H1 (cell line): Measurements from ENCODE around the gene ERGIC3. TPM values are rescaled to one million over a fixed set of nuclear protein-coding genes. Genes with fewer than 3 reads are reported as not detected.

Experiments
- CTCF ChIA-PET: fragments of 300-600 bp; sonication (Branson Sonifier 250); formaldehyde crosslinking; loops from one replicate; lab custom pipeline; 2021; ENCODE audit not compliant: partially characterized antibody; lab: Charles Lee
- POLR2A ChIA-PET: fragments of 300-600 bp; sonication (Branson Sonifier 250); formaldehyde crosslinking; loops from one replicate; lab custom pipeline; 2021; ENCODE audit warnings: inconsistent platforms; ENCODE audit not compliant: partially characterized antibody; lab: Charles Lee
- DNase-seq, 2 experiments: peaks; one replicate each; pipeline versions ENCODE4 v3.0.0 to v3.0.0-alpha.2; 2010 to 2022; ENCODE audit warnings: low spot score in 2 of 2, low read depth in 1 of 2, mixed read lengths in 1 of 2
- FAIRE-seq: peaks from 2 replicates; lab custom pipeline; 2011; peaks lifted over from hg19 to GRCh38; lab: Jason Lieb, UNC
- H2AFZ ChIP-seq: 2 replicates; pipeline ENCODE4 v1.8.1; 2012; ENCODE audit warnings: low read length, inconsistent platforms
- H2AK5ac ChIP-seq: 2 replicates; pipeline ENCODE4 v1.6.1; 2013; ENCODE audit warnings: low read depth, low read length
- H2BK120ac ChIP-seq: replicated peaks from 2 replicates; pipeline ENCODE3; 2013; ENCODE audit warnings: low read depth, low read length, inconsistent platforms
- H2BK12ac ChIP-seq: 2 replicates; pipeline ENCODE4 v1.6.1; 2013; ENCODE audit warnings: low read depth, low read length
- H2BK15ac ChIP-seq: 2 replicates; pipeline ENCODE4 v1.6.1; 2013; ENCODE audit warnings: low read length
- H2BK20ac ChIP-seq: 2 replicates; pipeline ENCODE4 v1.6.1; 2013; ENCODE audit warnings: low read length
- H2BK5ac ChIP-seq: 2 replicates; pipeline ENCODE4 v1.6.1; 2013; ENCODE audit warnings: low read depth, low read length
- H3K14ac ChIP-seq: 2 replicates; pipeline ENCODE4 v1.6.1; 2013; ENCODE audit warnings: inconsistent platforms; ENCODE audit not compliant: insufficient read length
- H3K18ac ChIP-seq: 2 replicates; pipeline ENCODE4 v1.6.1; 2013; ENCODE audit warnings: low read length; ENCODE audit errors: extremely low read depth
- H3K23ac ChIP-seq: 2 replicates; pipeline ENCODE4 v1.6.1; 2013; ENCODE audit warnings: inconsistent platforms; ENCODE audit not compliant: insufficient read length
- H3K23me2 ChIP-seq: 2 replicates; pipeline ENCODE4 v1.6.1; 2013; ENCODE audit warnings: low read depth, low read length
- H3K27ac ChIP-seq: 2 replicates; pipeline ENCODE4 v1.6.1; 2011; ENCODE audit warnings: low read depth, low read length, inconsistent platforms
- H3K27me3 ChIP-seq, 4 experiments: replicated peaks in 1 of 4; 1 replicate in 1 of 4; 2 replicates in 3 of 4; pipeline versions ENCODE4 v1.6.1 to v1.8.1; 2011 to 2013; ENCODE audit warnings: low read length in 3 of 4, mild to moderate bottlenecking in 3 of 4, inconsistent platforms in 2 of 4, mixed read lengths in 2 of 4, moderate library complexity in 1 of 4; ENCODE audit not compliant: control insufficient read depth in 3 of 4, insufficient read depth in 3 of 4; ENCODE audit errors: extremely low read depth in 1 of 4
- H3K36me3 ChIP-seq, 4 experiments: 2 replicates each; pipeline versions ENCODE4 v1.6.1 to v1.8.1; 2011 to 2013; ENCODE audit warnings: mild to moderate bottlenecking in 4 of 4, low read length in 3 of 4, moderate library complexity in 2 of 4, control low read depth in 1 of 4, inconsistent platforms in 1 of 4; ENCODE audit not compliant: insufficient read depth in 4 of 4, control insufficient read depth in 2 of 4
- H3K4ac ChIP-seq: replicated peaks from 2 replicates; pipeline ENCODE3; 2013; ENCODE audit warnings: low read length, low read depth, mixed read lengths, inconsistent platforms; ENCODE audit not compliant: insufficient read length
- H3K4me1 ChIP-seq, 4 experiments: replicated peaks in 1 of 4; 1 replicate in 1 of 4; 2 replicates in 3 of 4; pipeline versions ENCODE4 v1.6.1 to v1.8.1; 2011 to 2013; ENCODE audit warnings: low read length in 3 of 4, inconsistent platforms in 2 of 4, mixed read lengths in 1 of 4; ENCODE audit not compliant: insufficient read depth in 4 of 4, control insufficient read depth in 3 of 4
- H3K4me2 ChIP-seq, 2 experiments: 2 replicates each; pipeline versions ENCODE4 v1.6.1 to v1.8.1; 2011 to 2013; ENCODE audit warnings: low read depth in 2 of 2, low read length in 2 of 2, control low read depth in 1 of 2, inconsistent platforms in 1 of 2, mild to moderate bottlenecking in 1 of 2; ENCODE audit not compliant: insufficient read depth in 1 of 2
- H3K4me3 ChIP-seq, 4 experiments: fragments of 200-600, 300-600 bp in 1 of 4; sonication (generic), shearing (Covaris generic), sonication (Bioruptor Twin) in 1 of 4; 2 replicates each; pipeline versions ENCODE4 v1.5.1 to v1.8.1; 2011 to 2016; ENCODE audit warnings: low read length in 4 of 4, low read depth in 3 of 4, control low read depth in 2 of 4, inconsistent platforms in 2 of 4, mild to moderate bottlenecking in 2 of 4, mixed read lengths in 1 of 4, moderate library complexity in 1 of 4; ENCODE audit not compliant: insufficient read depth in 2 of 4; ENCODE audit errors: extremely low read depth in 1 of 4
- H3K56ac ChIP-seq: replicated peaks from 2 replicates; pipeline ENCODE3; 2013; ENCODE audit warnings: low read depth, mild to moderate bottlenecking, mixed read lengths, low read length, inconsistent platforms; ENCODE audit not compliant: insufficient read length
- H3K79me1 ChIP-seq: 2 replicates; pipeline ENCODE4 v1.6.1; 2013; ENCODE audit warnings: low read depth, low read length, control low read depth
- H3K79me2 ChIP-seq, 2 experiments: 2 replicates each; pipeline versions ENCODE4 v1.6.1 to v1.8.1; 2012 to 2013; ENCODE audit warnings: low read length in 2 of 2, mild to moderate bottlenecking in 2 of 2, inconsistent platforms in 1 of 2; ENCODE audit not compliant: insufficient read depth in 2 of 2, control insufficient read depth in 1 of 2
- H3K9ac ChIP-seq, 4 experiments: replicated peaks in 1 of 4; 1 replicate in 1 of 4; 2 replicates in 3 of 4; pipeline versions ENCODE4 v1.6.1 to v1.8.1; 2011 to 2013; ENCODE audit warnings: low read depth in 3 of 4, low read length in 3 of 4, control low read depth in 2 of 4, mild to moderate bottlenecking in 2 of 4, moderate library complexity in 2 of 4, inconsistent platforms in 1 of 4; ENCODE audit errors: extremely low read depth in 1 of 4
- H3K9me3 ChIP-seq, 2 experiments: 2 replicates each; pipeline versions ENCODE4 v1.6.1 to v1.8.1; 2012 to 2013; ENCODE audit warnings: mild to moderate bottlenecking in 2 of 2, moderate library complexity in 2 of 2, control low read depth in 1 of 2, inconsistent platforms in 1 of 2, low read depth in 1 of 2, low read length in 1 of 2, mixed read lengths in 1 of 2; ENCODE audit not compliant: insufficient read depth in 2 of 2
- H4K20me1 ChIP-seq, 2 experiments: replicated peaks in 1 of 2; 2 replicates each; pipeline versions ENCODE3 to v1.8.1; 2011 to 2013; ENCODE audit warnings: inconsistent platforms in 2 of 2, low read length in 2 of 2, mild to moderate bottlenecking in 1 of 2; ENCODE audit not compliant: insufficient read depth in 2 of 2, control insufficient read depth in 1 of 2
- H4K5ac ChIP-seq: 2 replicates; pipeline ENCODE4 v1.6.1; 2013; ENCODE audit warnings: low read length, low read depth, mixed read lengths, inconsistent platforms; ENCODE audit not compliant: insufficient read length
- H4K8ac ChIP-seq: 2 replicates; pipeline ENCODE4 v1.8.0; 2013; ENCODE audit warnings: mild to moderate bottlenecking, moderate library complexity, low read length, inconsistent platforms; ENCODE audit not compliant: insufficient read depth; ENCODE audit errors: extremely low read depth
- H4K91ac ChIP-seq: replicated peaks from 2 replicates; pipeline ENCODE3; 2013; ENCODE audit warnings: low read length, mixed read lengths, inconsistent platforms; ENCODE audit not compliant: insufficient read length
- FOSL1 ChIP-seq: IDR thresholded peaks from 2 replicates; pipeline ENCODE4 v1.6.1; 2011; ENCODE audit warnings: mild to moderate bottlenecking, low read depth, low read length, moderate library complexity; ENCODE audit not compliant: insufficient read depth
- JUN ChIP-seq: IDR thresholded peaks from 2 replicates; pipeline ENCODE4 v1.6.1; 2011; ENCODE audit warnings: low read depth, mild to moderate bottlenecking, improper control_type of control experiment, low read length
- MAFK ChIP-seq: IDR thresholded peaks from 2 replicates; pipeline ENCODE4 v1.6.1; 2012; ENCODE audit warnings: low read depth, mild to moderate bottlenecking, improper control_type of control experiment, low read length
- SAP30 ChIP-seq: fragments of 300-600 bp; sonication (generic); IDR thresholded peaks from 2 replicates; pipeline ENCODE4 v1.7.1; 2012; ENCODE audit warnings: low read length, moderate library complexity, mild to moderate bottlenecking, inconsistent platforms; ENCODE audit not compliant: insufficient read depth, insufficient replicate concordance
- SP2 ChIP-seq: IDR thresholded peaks from 2 replicates; pipeline ENCODE4 v1.6.1; 2012; ENCODE audit warnings: mild to moderate bottlenecking, low read length, inconsistent platforms
- TBP ChIP-seq: IDR thresholded peaks from 2 replicates; pipeline ENCODE4 v1.6.1; 2011; ENCODE audit warnings: low read depth, low read length, improper control_type of control experiment
- TEAD4 ChIP-seq: IDR thresholded peaks from 2 replicates; pipeline ENCODE4 v1.6.1; 2012; ENCODE audit warnings: low read depth, low read length, inconsistent platforms, mixed read lengths
- WGBS, 2 experiments: shearing (Covaris generic) in 1 of 2; methylation state at CpG; one replicate each; pipeline versions ENCODE4 v1.1.6 to v1.1.7; 2013 to 2015; ENCODE audit warnings: low lambda C conversion rate in 2 of 2, mixed read lengths in 2 of 2, inconsistent platforms in 1 of 2, low coverage in 1 of 2, missing lambda C conversion rate in 1 of 2; ENCODE audit not compliant: insufficient replicate concordance in 2 of 2, insufficient coverage in 1 of 2, insufficient read length in 1 of 2; ENCODE audit errors: extremely low coverage in 1 of 2, missing lambda C conversion rate in 1 of 2; 5-methylcytosine and 5-hydroxymethylcytosine counted together
- polyA plus RNA-seq, 7 experiments: library from polyadenylated mRNA; depleted of rRNA in 3 of 7; stranded (reverse) in 5 of 7; unstranded in 2 of 7; fragments of >200 nt in 5 of 7; fragments of 200-250 nt in 2 of 7; gene quantifications; 1 replicate in 5 of 7; 2 replicates in 1 of 7; 4 replicates in 1 of 7; pipeline versions ENCODE4 v1.2.1 to v1.2.3, GENCODE V29; 2011 to 2013; ENCODE audit warnings: missing spikeins in 2 of 7, mixed read lengths in 2 of 7
- total RNA-seq: library from RNA; stranded (reverse); fragmentation: NEBNext Ultra II Directional; extraction: Animal tissue kit (Norgen Biotek cat#: 25700); gene quantifications from 2 replicates; pipeline ENCODE4 v1.2.1, GENCODE V29; 2021

The ERGIC3 gene
- total and polyA plus RNA-seq, 2 of the 8 experiments (the other 6 are each of a cell fraction or from before 2014, with no cell fraction given): 178 to 341 TPM

- Histone ChIP-seq H3K4me2 (no peak overlapping the region), H2BK12ac (no peak overlapping the region), H3K4ac (no peak overlapping the region), H2BK15ac (no peak overlapping the region), H2AK5ac (no peak overlapping the region), H3K4me3 (no peak overlapping the region), H3K23ac (no peak overlapping the region), H3K18ac (no peak overlapping the region), H3K27me3 (no peaks in the 10 kb centered on the region), H4K91ac (no peak overlapping the region), H4K5ac (no peak overlapping the region), H3K9me3 (no peaks in the 10 kb centered on the region), H3K9ac (no peak overlapping the region), H3K79me2 (no peaks in the 10 kb centered on the region), H3K14ac (no peak overlapping the region), H2BK5ac (no peak overlapping the region), H2AFZ (no peak overlapping the region), H3K79me1 (no peaks in the 10 kb centered on the region), H3K27ac (no peak overlapping the region), H3K4me1 (no peaks in the 10 kb centered on the region), H4K20me1 (no peaks in the 10 kb centered on the region), H4K8ac (no peak overlapping the region), H3K36me3 (peaks cover 15 to 51% (median 38%) of the 10 kb centered on the region in 4 experiments), H2BK120ac (no peak overlapping the region), H3K23me2 (no peaks in the 10 kb centered on the region; the same call in 1 of the 2 replicates), H3K56ac (no peak overlapping the region), H2BK20ac (no peak overlapping the region)
- FAIRE-seq: no peak
- DNase-seq: no peak
- 89% methylated on average over 3 of the region's 3 CpGs; no CpG with 5 or more reads in 1 of the 2 experiments for WGBS, 2 experiments
- CTCF ChIA-PET: interaction anchor here (0.8 kb wide), 1 partner anchor 23 kb away, joined by 3 read pairs; the partner anchor contains the start of gene C20orf173
- TF ChIP-seq SP2 (no peak), TBP (no peak), JUN (no peak), MAFK (no peak), TEAD4 (no peak), SAP30 (no peak), FOSL1 (no peak)
- POLR2A ChIA-PET: no interaction called here
These were observed 35.7 kb upstream of the ERGIC3 start for GRCh38 chr20:35506179-35506578.
